DND-41 (cell line): ENCODE data around the gene EIF4E.

Source experiments
- ATAC-seq: fragments of 200-7000 bp; cut with Tn5 transposase; 3 replicates; pipeline ENCODE4 v1.9.1; 2021; ENCODE audit warnings: low read depth; ENCODE audit not compliant: insufficient read depth
- DNase-seq: peaks from one replicate; pipeline ENCODE4 v3.0.0-alpha.2; 2020
- H2AFZ ChIP-seq: 2 replicates; pipeline ENCODE4 v1.6.0; 2012; ENCODE audit warnings: low read depth, low read length
- H3K27ac ChIP-seq: 2 replicates; pipeline ENCODE4 v1.5.1; 2012; ENCODE audit warnings: low read length, inconsistent platforms
- H3K27me3 ChIP-seq: fragments of 200-600 bp; sonication (generic); 2 replicates; pipeline ENCODE4 v1.6.0; 2012; ENCODE audit warnings: low read length, mild to moderate bottlenecking, inconsistent platforms; ENCODE audit not compliant: insufficient read depth, poor library complexity
- H3K36me3 ChIP-seq: 2 replicates; pipeline ENCODE4 v1.5.1; 2012; ENCODE audit warnings: low read length, inconsistent platforms; ENCODE audit not compliant: insufficient read depth
- H3K4me1 ChIP-seq: 2 replicates; pipeline ENCODE4 v1.5.1; 2012; ENCODE audit warnings: mild to moderate bottlenecking, low read length; ENCODE audit not compliant: insufficient read depth
- H3K4me2 ChIP-seq: 2 replicates; pipeline ENCODE4 v1.6.0; 2012; ENCODE audit warnings: mild to moderate bottlenecking, moderate library complexity, low read length, inconsistent platforms; ENCODE audit not compliant: insufficient read depth
- H3K4me3 ChIP-seq, 2 experiments: fragments of 200-600 bp in 1 of 2; shearing (Covaris generic) in 1 of 2; 2 replicates each; pipeline ENCODE4 v1.5.1; 2012 to 2016; ENCODE audit warnings: inconsistent platforms in 2 of 2, low read length in 2 of 2, mild to moderate bottlenecking in 2 of 2, low read depth in 1 of 2, moderate library complexity in 1 of 2
- H3K79me2 ChIP-seq: 2 replicates; pipeline ENCODE4 v1.6.0; 2012; ENCODE audit warnings: low read length, inconsistent platforms; ENCODE audit not compliant: insufficient read depth
- H3K9ac ChIP-seq: 2 replicates; pipeline ENCODE4 v1.6.0; 2012; ENCODE audit warnings: low read depth, mild to moderate bottlenecking, inconsistent platforms, low read length, moderate library complexity
- H3K9me3 ChIP-seq: 2 replicates; pipeline ENCODE4 v1.5.1; 2012; ENCODE audit warnings: low read length, moderate library complexity, mild to moderate bottlenecking, inconsistent platforms; ENCODE audit not compliant: insufficient read depth, severe bottlenecking
- H4K20me1 ChIP-seq: 2 replicates; pipeline ENCODE4 v1.6.0; 2012; ENCODE audit warnings: low read length; ENCODE audit not compliant: insufficient read depth
- EZH2 ChIP-seq: IDR thresholded peaks from 3 replicates; pipeline ENCODE4 v1.6.1; 2012; ENCODE audit warnings: borderline replicate concordance, low read depth, mild to moderate bottlenecking, moderate library complexity, low read length, inconsistent platforms; ENCODE audit not compliant: severe bottlenecking
- TF ChIP-seq, protein P1 (sequence below): IDR thresholded peaks from 2 replicates; pipeline ENCODE4 v1.5.1; 2012; ENCODE audit warnings: borderline replicate concordance, low read length, moderate library complexity, mild to moderate bottlenecking; ENCODE audit not compliant: poor library complexity, severe bottlenecking; ENCODE audit errors: extremely low read depth

EIF4E gene

DNA sequence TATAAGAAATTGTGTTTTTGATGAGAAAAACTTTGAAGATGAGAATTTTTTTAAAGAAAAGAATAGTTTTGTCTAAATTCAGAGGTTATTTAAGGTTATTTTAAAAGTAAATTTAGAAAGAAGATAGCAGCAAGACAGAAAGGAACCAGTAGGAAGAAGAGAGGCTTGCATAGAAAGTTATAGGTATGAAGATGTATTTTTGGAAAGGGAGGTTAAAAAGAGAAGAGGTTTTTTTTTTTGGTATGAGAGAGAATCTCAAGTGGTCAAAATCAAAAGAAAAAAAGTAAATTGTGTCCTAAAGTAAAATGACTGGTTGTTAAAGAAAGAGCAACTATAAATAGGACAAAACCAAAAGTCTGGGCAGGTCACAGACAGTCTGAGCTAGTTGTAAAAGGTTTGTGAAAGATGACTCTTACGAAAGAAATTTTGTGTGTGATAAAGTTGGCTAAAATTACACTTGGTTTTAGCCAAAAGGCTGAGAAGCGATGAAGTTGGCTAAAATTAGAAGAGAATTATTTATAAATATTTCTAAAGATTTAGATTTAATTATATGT lies 16.4 kb upstream of the EIF4E start:
- Histone ChIP-seq H3K36me3 (no peaks in the 10 kb centered on the region), H3K79me2 (no peaks in the 10 kb centered on the region), H3K4me3 (no peak overlapping the region), H3K4me1 (no peaks in the 10 kb centered on the region), H4K20me1 (no peaks in the 10 kb centered on the region), H3K9ac (no peak overlapping the region), H3K4me2 (no peak overlapping the region), H3K9me3 (no peaks in the 10 kb centered on the region), H2AFZ (no peak overlapping the region), H3K27me3 (no peaks in the 10 kb centered on the region), H3K27ac (no peak overlapping the region)
- DNase-seq: no peak
- TF ChIP-seq, protein P1, sequence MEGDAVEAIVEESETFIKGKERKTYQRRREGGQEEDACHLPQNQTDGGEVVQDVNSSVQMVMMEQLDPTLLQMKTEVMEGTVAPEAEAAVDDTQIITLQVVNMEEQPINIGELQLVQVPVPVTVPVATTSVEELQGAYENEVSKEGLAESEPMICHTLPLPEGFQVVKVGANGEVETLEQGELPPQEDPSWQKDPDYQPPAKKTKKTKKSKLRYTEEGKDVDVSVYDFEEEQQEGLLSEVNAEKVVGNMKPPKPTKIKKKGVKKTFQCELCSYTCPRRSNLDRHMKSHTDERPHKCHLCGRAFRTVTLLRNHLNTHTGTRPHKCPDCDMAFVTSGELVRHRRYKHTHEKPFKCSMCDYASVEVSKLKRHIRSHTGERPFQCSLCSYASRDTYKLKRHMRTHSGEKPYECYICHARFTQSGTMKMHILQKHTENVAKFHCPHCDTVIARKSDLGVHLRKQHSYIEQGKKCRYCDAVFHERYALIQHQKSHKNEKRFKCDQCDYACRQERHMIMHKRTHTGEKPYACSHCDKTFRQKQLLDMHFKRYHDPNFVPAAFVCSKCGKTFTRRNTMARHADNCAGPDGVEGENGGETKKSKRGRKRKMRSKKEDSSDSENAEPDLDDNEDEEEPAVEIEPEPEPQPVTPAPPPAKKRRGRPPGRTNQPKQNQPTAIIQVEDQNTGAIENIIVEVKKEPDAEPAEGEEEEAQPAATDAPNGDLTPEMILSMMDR: no peak
- TF ChIP-seq EZH2: no peak
- ATAC-seq: no peak

GRCh38 chr4:98939892-98940298 lies 11.0 kb upstream of the EIF4E start:
- H3K36me3 ChIP-seq: no peaks in the 10 kb centered on the region
- H3K27me3 ChIP-seq: no peaks in the 10 kb centered on the region
- no peaks in the 10 kb centered on the region for H3K9me3 ChIP-seq
- no peak for DNase-seq
- no peaks in the 10 kb centered on the region for H3K4me1 ChIP-seq
- no peak overlapping the region for H3K4me3 ChIP-seq
- H3K9ac ChIP-seq: no peak overlapping the region
- no peak overlapping the region for H3K4me2 ChIP-seq
- no peaks in the 10 kb centered on the region for H3K79me2 ChIP-seq
- H2AFZ ChIP-seq: no peak overlapping the region
- no peaks in the 10 kb centered on the region for H4K20me1 ChIP-seq
- ATAC-seq: peak; percentile 70
- no peak for TF ChIP-seq EZH2
- TF ChIP-seq, protein P1: peak; percentile 72
- no peak overlapping the region for H3K27ac ChIP-seq

- no peak for ATAC-seq
- no peak overlapping the region for H2AFZ ChIP-seq
- H3K9ac ChIP-seq: no peak overlapping the region
Measured at GRCh38 chr4:98939438-98939837, 10.5 kb upstream of the EIF4E start.

More at GRCh38 chr4:98939438-98939837, 10.5 kb upstream of the EIF4E start:
- Histone ChIP-seq H3K9me3 (no peaks in the 10 kb centered on the region), H3K27ac (no peak overlapping the region), H3K36me3 (no peaks in the 10 kb centered on the region), H3K79me2 (no peaks in the 10 kb centered on the region), H3K4me2 (no peak overlapping the region), H4K20me1 (no peaks in the 10 kb centered on the region), H3K4me3 (no peak overlapping the region), H3K27me3 (no peaks in the 10 kb centered on the region), H3K4me1 (no peaks in the 10 kb centered on the region)
- TF ChIP-seq, protein P1: no peak
- TF ChIP-seq EZH2: no peak
- DNase-seq: no peak
